HEK293 (cell line): ENCODE data around the gene MARF1.
"Not testable (repeated sequence)": the region's sequence is repeated elsewhere in the genome, so short reads cannot be mapped to it uniquely, and the experiment has no call there.

Experiments used
- CTCF ChIA-PET: fragments of 350-600 bp; formaldehyde crosslinking; extraction: SDS; loops from one replicate; lab custom pipeline; 2021; ENCODE audit warnings: antibody characterized with exemption; lab: Yijun Ruan, JAX
- POLR2A ChIA-PET: fragments of 300-600 bp; formaldehyde crosslinking; extraction: SDS; loops from one replicate; lab custom pipeline; 2020; ENCODE audit warnings: antibody characterized with exemption, inconsistent platforms; lab: Yijun Ruan, JAX
- H3K27ac ChIP-seq: fragments of 200-500 bp; sonication (Bioruptor generic); 2 replicates; pipeline ENCODE4 v1.5.1; 2014; ENCODE audit warnings: low read depth, low read length, control low read depth, inconsistent platforms; ENCODE audit errors: extremely low read depth
- H3K36me3 ChIP-seq, 2 experiments: fragments of 200-500 bp in 1 of 2; sonication (Bioruptor generic) in 1 of 2; 1 replicate in 1 of 2; 2 replicates in 1 of 2; pipeline ENCODE4 v1.5.1; 2014 to 2017; ENCODE audit warnings: inconsistent platforms in 2 of 2, low read length in 2 of 2; ENCODE audit not compliant: control insufficient read depth in 2 of 2, insufficient read depth in 1 of 2
- H3K4me1 ChIP-seq: fragments of 200-500 bp; sonication (Bioruptor generic); 2 replicates; pipeline ENCODE4 v1.5.1; 2014; ENCODE audit warnings: mild to moderate bottlenecking, low read length, inconsistent platforms; ENCODE audit not compliant: control insufficient read depth, insufficient read depth
- H3K4me3 ChIP-seq: 2 replicates; pipeline ENCODE4 v1.5.1; 2011; ENCODE audit warnings: low read depth, mild to moderate bottlenecking, control low read depth, low read length, moderate library complexity
- H3K9me3 ChIP-seq: fragments of 200-500 bp; sonication (Bioruptor generic); 2 replicates; pipeline ENCODE4 v1.5.1; 2014; ENCODE audit warnings: low read depth, low read length, inconsistent platforms; ENCODE audit not compliant: control insufficient read depth, insufficient read depth
- BCL11B ChIP-seq: fragments of 450-650 bp; formaldehyde crosslinking; IDR thresholded peaks from 2 replicates; pipeline ENCODE4 v1.5.1; 2016; ENCODE audit warnings: low read depth, missing biosample characterization, missing genetic modification characterization
- GFI1B ChIP-seq: fragments of 450-650 bp; formaldehyde crosslinking; IDR thresholded peaks from 2 replicates; pipeline ENCODE4 v1.5.1; 2016; ENCODE audit warnings: missing biosample characterization, missing genetic modification characterization
- IKZF3 ChIP-seq: fragments of 450-650 bp; IDR thresholded peaks from 2 replicates; pipeline ENCODE4 v1.5.0; 2018; ENCODE audit warnings: missing biosample characterization, mild to moderate bottlenecking, missing genetic modification characterization, moderate library complexity
- SCRT1 ChIP-seq: fragments of 450-650 bp; formaldehyde crosslinking; IDR thresholded peaks from 2 replicates; pipeline ENCODE4 v1.5.1; 2016; ENCODE audit warnings: missing biosample characterization, missing genetic modification characterization, borderline replicate concordance
- SCRT2 ChIP-seq: fragments of 450-650 bp; formaldehyde crosslinking; IDR thresholded peaks from 2 replicates; pipeline ENCODE4 v1.5.1; 2016; ENCODE audit warnings: missing biosample characterization, missing genetic modification characterization
- SP7 ChIP-seq: fragments of 450-650 bp; formaldehyde crosslinking; IDR thresholded peaks from 2 replicates; pipeline ENCODE4 v1.5.1; 2016; ENCODE audit warnings: missing biosample characterization, missing genetic modification characterization
- WT1 ChIP-seq: fragments of 450-650 bp; formaldehyde crosslinking; IDR thresholded peaks from 2 replicates; pipeline ENCODE4 v1.5.1; 2016; ENCODE audit warnings: missing biosample characterization, missing genetic modification characterization
- ZBTB49 ChIP-seq: fragments of 450-650 bp; formaldehyde crosslinking; IDR thresholded peaks from 2 replicates; pipeline ENCODE4 v1.5.1; 2016; ENCODE audit warnings: missing biosample characterization, missing genetic modification characterization, low read depth
- ZBTB7A ChIP-seq: fragments of 450-650 bp; formaldehyde crosslinking; IDR thresholded peaks from 2 replicates; pipeline ENCODE4 v1.5.1; 2016; ENCODE audit warnings: low read depth, missing biosample characterization, missing genetic modification characterization
- ZNF121 ChIP-seq: fragments of 450-650 bp; formaldehyde crosslinking; IDR thresholded peaks from 2 replicates; pipeline ENCODE4 v1.5.1; 2016; ENCODE audit warnings: missing biosample characterization, missing genetic modification characterization
- ZNF133 ChIP-seq: fragments of 450-650 bp; formaldehyde crosslinking; IDR thresholded peaks from 2 replicates; pipeline ENCODE4 v1.5.1; 2016; ENCODE audit warnings: missing biosample characterization, missing genetic modification characterization
- ZNF175 ChIP-seq: fragments of 450-650 bp; formaldehyde crosslinking; IDR thresholded peaks from 2 replicates; pipeline ENCODE4 v1.5.1; 2016; ENCODE audit warnings: missing biosample characterization, missing genetic modification characterization
- ZNF239 ChIP-seq: fragments of 450-650 bp; formaldehyde crosslinking; IDR thresholded peaks from 2 replicates; pipeline ENCODE4 v1.5.1; 2016; ENCODE audit warnings: missing biosample characterization, missing genetic modification characterization
- ZNF302 ChIP-seq: fragments of 450-650 bp; formaldehyde crosslinking; IDR thresholded peaks from 2 replicates; pipeline ENCODE4 v1.5.1; 2016; ENCODE audit warnings: missing biosample characterization, missing genetic modification characterization, low read depth

MARF1 gene

GRCh38 chr16:15649311-15649710, 6.4 kb upstream of the MARF1 start:
- CTCF ChIA-PET, POLR2A ChIA-PET, H3K9me3 ChIP-seq, H3K27ac ChIP-seq, H3K36me3 ChIP-seq, H3K4me3 ChIP-seq, H3K4me1 ChIP-seq: not testable (repeated sequence)

GRCh38 chr16:15648135-15648730, 5.3 kb upstream of the MARF1 start:
- Histone ChIP-seq H3K36me3 (peaks cover 3% of the 10 kb centered on the region in 2 experiments; a peak in 2 of 3 replicates), H3K4me3 (no peak overlapping the region), H3K9me3 (no peaks in the 10 kb centered on the region), H3K4me1 (peaks cover 5% of the 10 kb centered on the region), H3K27ac (no peak overlapping the region)
- ChIA-PET POLR2A (no interaction called here), CTCF (interaction anchor here (0.6 kb wide), 1 partner anchor 36 kb away, joined by 4 read pairs; no protein-coding TSS in a partner anchor)
- TF ChIP-seq ZBTB49 (tag by site-specific recombination) (no peak), IKZF3 (tag by site-specific recombination) (no peak), ZNF175 (no peak), GFI1B (tag by site-specific recombination) (no peak), ZBTB7A (tag by site-specific recombination) (no peak), ZNF133 (tag by site-specific recombination) (peak; percentile 75), ZNF302 (no peak), BCL11B (tag by site-specific recombination) (no peak)

- POLR2A ChIA-PET = no interaction called here
- TF ChIP-seq ZNF121 (tag by site-specific recombination) (peak; percentile 76), SP7 (tag by site-specific recombination) (peak; percentile 56; the same call in 1 of the 2 replicates), ZNF239 (no peak)
- TF ChIP-seq, all 188 proteins: peak for 2
- Histone ChIP-seq H3K4me1 (peaks cover 5% of the 10 kb centered on the region), H3K9me3 (no peaks in the 10 kb centered on the region), H3K36me3 (peaks cover 0 to 3% of the 10 kb centered on the region in 2 experiments; a peak in 2 of 3 replicates), H3K27ac (no peak overlapping the region), H3K4me3 (no peak overlapping the region)
- CTCF ChIA-PET = no interaction called here
Measured at GRCh38 chr16:15647294-15648014, 4.5 kb upstream of the MARF1 start.

GRCh38 chr16:15646557-15647293, 3.8 kb upstream of the MARF1 start:
- H3K4me1 ChIP-seq, H3K36me3 ChIP-seq, H3K27ac ChIP-seq, H3K4me3 ChIP-seq, POLR2A ChIA-PET, CTCF ChIA-PET: not testable (repeated sequence)
- peak; percentile 79 for TF ChIP-seq SCRT2 (tag by site-specific recombination)
- TF ChIP-seq WT1 = peak; percentile 64; the same call in 1 of the 2 replicates
- peak; percentile 50; the same call in 1 of the 2 replicates for TF ChIP-seq SCRT1 (tag by site-specific recombination)
- TF ChIP-seq, all 188 proteins: peak for 3; not testable (repeated sequence) for 185
- not testable (repeated sequence) for H3K9me3 ChIP-seq
